Skeletal muscle tissue (tissue), 4 donors: ENCODE results near the gene PRKG1. TPM values are rescaled to one million over a fixed set of nuclear protein-coding genes. Genes with fewer than 3 reads are reported as not detected.

Experiments
- H3K27ac ChIP-seq: one replicate; pipeline ENCODE4 v1.7.0; 2013; ENCODE audit warnings: mild to moderate bottlenecking, low read depth, low read length, inconsistent platforms
- H3K27me3 ChIP-seq, 3 donors: one replicate each; pipeline ENCODE4 v1.7.0; 2013; ENCODE audit warnings: low read length in 3 of 3; ENCODE audit not compliant: control insufficient read depth in 3 of 3, insufficient read depth in 3 of 3
- H3K36me3 ChIP-seq, 3 donors: one replicate each; pipeline ENCODE4 v1.7.0; 2013; ENCODE audit warnings: low read length in 3 of 3; ENCODE audit not compliant: control insufficient read depth in 3 of 3, insufficient read depth in 3 of 3
- H3K4me1 ChIP-seq, 3 donors: one replicate each; pipeline ENCODE4 v1.7.0; 2013; ENCODE audit warnings: low read length in 3 of 3, mild to moderate bottlenecking in 3 of 3; ENCODE audit not compliant: control insufficient read depth in 3 of 3, insufficient read depth in 3 of 3
- H3K4me3 ChIP-seq, 3 donors: one replicate each; pipeline ENCODE4 v1.7.0; 2013; ENCODE audit warnings: low read length in 3 of 3
- H3K9ac ChIP-seq, 3 donors: one replicate each; pipeline ENCODE4 v1.7.0; 2013; ENCODE audit warnings: low read length in 3 of 3, mild to moderate bottlenecking in 3 of 3, moderate library complexity in 2 of 3, low read depth in 1 of 3
- H3K9me3 ChIP-seq, 3 donors: one replicate each; pipeline ENCODE4 v1.7.0; 2013; ENCODE audit warnings: low read length in 3 of 3; ENCODE audit not compliant: control insufficient read depth in 3 of 3
- total RNA-seq: library from RNA; depleted of rRNA; stranded (reverse); fragments of >200 nt; gene quantifications from one replicate; pipeline ENCODE4 v1.2.3, GENCODE V29; 2014
- donor health status: Osteomylitis.

PRKG1 gene
- total RNA-seq, 1 donor from 2014 or later: 44.9 TPM

DNA sequence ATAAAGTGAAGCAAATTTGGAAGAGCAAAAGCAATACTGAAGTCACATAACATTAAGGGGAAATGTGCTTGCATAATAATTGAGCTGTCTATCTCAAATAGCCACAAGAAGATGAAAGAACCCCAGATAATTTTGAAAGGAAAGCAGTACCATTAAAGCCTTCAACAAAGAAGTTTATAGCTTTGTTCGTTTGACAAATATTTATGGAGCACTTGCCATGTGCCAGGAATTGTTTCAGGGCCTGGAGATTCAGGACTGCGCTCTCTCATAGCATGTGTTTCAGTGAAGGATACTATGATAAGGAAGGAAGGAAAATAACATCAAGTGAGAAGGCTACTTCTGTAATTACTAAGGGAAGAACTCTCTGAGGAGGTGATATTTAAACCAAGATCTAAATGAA is 837.4 kb downstream of the PRKG1 start:
- Histone ChIP-seq H3K27ac (no peak overlapping the region), H3K4me3 (no peak overlapping the region), H3K27me3 (no peaks in the 10 kb centered on the region), H3K9me3 (no peaks in the 10 kb centered on the region), H3K4me1 (no peaks in the 10 kb centered on the region), H3K36me3 (no peaks in the 10 kb centered on the region), H3K9ac (no peak overlapping the region)

DNA sequence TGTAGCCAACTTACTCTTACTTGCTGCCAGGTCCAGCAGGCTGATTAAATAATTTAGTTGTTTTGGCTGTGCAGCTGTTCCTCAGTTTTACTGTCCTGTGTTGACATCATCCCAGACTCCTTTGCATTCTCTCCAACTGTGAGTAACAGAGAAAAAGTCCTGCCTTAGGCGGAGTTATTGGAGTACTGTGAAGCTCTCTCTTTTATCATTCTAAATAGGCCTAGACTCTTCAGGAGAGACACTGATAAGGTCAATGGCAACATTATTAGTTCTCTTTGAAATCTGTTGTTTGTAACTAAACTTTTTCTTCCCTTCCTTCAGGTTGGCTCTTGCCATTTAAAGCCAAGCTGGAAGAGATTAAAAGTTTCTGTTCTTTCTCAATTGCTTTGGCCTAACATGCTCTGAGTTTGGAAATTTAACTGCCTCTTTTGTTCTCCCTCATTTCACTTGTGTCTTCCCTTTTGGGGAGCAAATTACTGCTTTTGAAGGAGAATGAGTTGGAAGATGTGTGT is 840.8 kb downstream of the PRKG1 start:
- Histone ChIP-seq H3K9me3 (no peaks in the 10 kb centered on the region), H3K27me3 (no peaks in the 10 kb centered on the region), H3K9ac (no peak overlapping the region), H3K27ac (no peak overlapping the region), H3K4me1 (peaks cover 0 to 4% (median 0%) of the 10 kb centered on the region in 3 donors), H3K36me3 (no peaks in the 10 kb centered on the region), H3K4me3 (no peak overlapping the region)

DNA sequence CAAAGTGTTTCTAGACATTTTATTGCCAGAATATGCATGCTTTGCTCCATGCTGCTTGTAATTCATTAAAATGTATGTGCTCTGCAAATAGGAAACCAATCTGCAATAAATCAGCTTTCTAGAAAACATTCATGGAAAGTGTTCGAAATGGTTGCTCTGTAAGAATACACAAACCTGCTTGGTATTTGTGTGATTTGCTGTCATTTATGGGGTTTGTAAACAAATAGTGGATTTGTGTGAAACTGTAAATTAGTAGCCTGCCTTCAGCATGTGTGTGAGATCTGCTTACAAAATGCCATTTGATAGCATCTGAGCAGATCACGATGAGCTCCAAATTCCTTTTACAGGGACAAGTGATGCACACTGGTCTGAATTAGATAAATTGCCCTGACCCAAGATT is 844.2 kb downstream of the PRKG1 start:
- Histone ChIP-seq H3K9ac (no peak overlapping the region), H3K36me3 (no peaks in the 10 kb centered on the region), H3K27ac (no peak overlapping the region), H3K4me3 (no peak overlapping the region), H3K27me3 (no peaks in the 10 kb centered on the region), H3K9me3 (no peaks in the 10 kb centered on the region), H3K4me1 (peaks cover 0 to 4% (median 0%) of the 10 kb centered on the region in 3 donors)

DNA sequence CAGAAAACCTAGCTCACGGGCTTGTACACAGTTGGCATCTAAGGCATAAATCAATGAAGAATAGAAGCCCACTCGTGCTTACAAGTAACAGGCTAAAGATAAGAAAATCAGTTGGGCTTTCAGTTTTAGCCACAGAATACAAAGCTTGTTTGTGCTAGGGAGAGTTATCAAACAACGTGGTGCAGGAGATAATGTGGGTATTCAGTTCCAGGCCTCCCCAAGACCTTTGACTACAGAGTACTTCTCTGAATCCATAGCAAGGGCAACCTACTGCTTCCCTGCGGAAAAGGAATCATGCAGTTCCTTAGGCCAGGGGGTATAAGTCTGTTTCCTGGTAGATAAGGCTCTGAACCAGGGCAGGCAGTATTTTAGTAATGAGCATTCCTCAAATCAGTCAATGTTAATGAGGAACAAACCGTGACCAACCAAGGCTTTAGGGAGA is 844.6 kb downstream of the PRKG1 start:
- H3K4me1 ChIP-seq: peaks cover 0 to 4% (median 0%) of the 10 kb centered on the region in 3 donors
- H3K9ac ChIP-seq: no peak overlapping the region
- no peak overlapping the region for H3K4me3 ChIP-seq
- no peak overlapping the region for H3K27ac ChIP-seq
- H3K36me3 ChIP-seq: no peaks in the 10 kb centered on the region
- H3K9me3 ChIP-seq: no peaks in the 10 kb centered on the region
- no peaks in the 10 kb centered on the region for H3K27me3 ChIP-seq

DNA sequence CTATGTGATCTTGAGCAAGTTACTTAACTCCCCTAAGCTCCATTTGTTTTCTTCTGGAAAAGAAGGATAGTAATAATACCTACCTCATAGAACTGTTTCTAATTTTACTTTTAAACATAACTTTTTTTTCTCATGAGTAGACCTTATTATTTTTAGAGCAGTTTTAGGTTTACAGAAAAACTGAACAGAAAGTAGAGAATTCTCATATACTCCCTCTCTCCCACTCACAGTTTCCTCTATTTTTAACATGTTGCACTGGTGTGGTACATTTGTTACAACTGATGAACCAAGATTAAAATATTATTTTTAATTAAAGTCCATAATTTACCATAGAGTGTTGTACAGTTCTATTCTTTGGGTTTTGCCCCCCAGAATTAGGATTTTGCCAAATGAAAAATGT is 846.4 kb downstream of the PRKG1 start:
- Histone ChIP-seq H3K9ac (no peak overlapping the region), H3K9me3 (no peaks in the 10 kb centered on the region), H3K4me1 (peaks cover 0 to 4% (median 0%) of the 10 kb centered on the region in 3 donors), H3K27me3 (no peaks in the 10 kb centered on the region), H3K4me3 (no peak overlapping the region), H3K27ac (no peak overlapping the region), H3K36me3 (no peaks in the 10 kb centered on the region)

DNA sequence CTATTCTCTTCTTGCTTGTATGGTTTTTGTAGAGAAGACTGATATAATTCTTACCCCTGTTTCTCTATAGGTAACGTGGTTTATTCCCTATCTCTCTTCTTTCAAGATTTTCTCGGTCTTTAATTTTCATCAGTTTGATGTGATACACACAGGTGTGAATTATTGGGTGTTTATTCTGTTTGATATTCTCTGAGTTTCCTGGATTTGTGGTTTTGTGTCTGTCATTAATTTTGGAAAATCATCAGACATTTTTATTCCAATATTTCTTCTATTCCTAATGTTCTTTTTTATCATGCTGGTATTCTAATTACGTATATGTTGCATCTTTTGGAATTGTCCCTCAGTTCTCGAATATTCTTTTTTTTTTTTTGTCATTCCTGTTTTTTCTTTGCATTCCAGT is 850.1 kb downstream of the PRKG1 start:
- no peaks in the 10 kb centered on the region for H3K4me1 ChIP-seq
- no peak overlapping the region for H3K27ac ChIP-seq
- H3K9me3 ChIP-seq: no peaks in the 10 kb centered on the region
- no peaks in the 10 kb centered on the region for H3K36me3 ChIP-seq
- H3K9ac ChIP-seq: no peak overlapping the region
- H3K4me3 ChIP-seq: no peak overlapping the region
- H3K27me3 ChIP-seq: no peaks in the 10 kb centered on the region

DNA sequence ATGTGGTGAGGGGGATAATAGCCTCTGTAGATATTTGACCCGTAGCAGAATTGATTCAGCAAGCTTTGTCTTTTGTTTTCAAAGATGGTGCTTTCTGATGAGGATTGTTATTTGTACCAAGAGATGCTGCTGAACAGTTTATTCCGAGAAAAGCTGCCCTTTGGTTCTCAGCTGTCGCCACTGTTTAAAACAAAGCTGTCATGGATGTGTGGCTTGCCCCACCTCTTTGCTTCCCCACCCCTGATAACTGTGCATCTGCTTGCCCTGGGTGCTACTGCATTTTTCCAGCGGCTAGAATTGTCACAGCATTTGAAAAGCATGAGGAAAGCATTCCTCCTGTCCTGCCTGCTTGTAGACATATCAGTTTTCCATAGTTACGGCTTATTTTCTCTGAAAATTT is 852.0 kb downstream of the PRKG1 start:
- no peaks in the 10 kb centered on the region for H3K9me3 ChIP-seq
- H3K9ac ChIP-seq: no peak overlapping the region
- no peak overlapping the region for H3K27ac ChIP-seq
- no peak overlapping the region for H3K4me3 ChIP-seq
- no peaks in the 10 kb centered on the region for H3K36me3 ChIP-seq
- H3K27me3 ChIP-seq: no peaks in the 10 kb centered on the region
- no peaks in the 10 kb centered on the region for H3K4me1 ChIP-seq

DNA sequence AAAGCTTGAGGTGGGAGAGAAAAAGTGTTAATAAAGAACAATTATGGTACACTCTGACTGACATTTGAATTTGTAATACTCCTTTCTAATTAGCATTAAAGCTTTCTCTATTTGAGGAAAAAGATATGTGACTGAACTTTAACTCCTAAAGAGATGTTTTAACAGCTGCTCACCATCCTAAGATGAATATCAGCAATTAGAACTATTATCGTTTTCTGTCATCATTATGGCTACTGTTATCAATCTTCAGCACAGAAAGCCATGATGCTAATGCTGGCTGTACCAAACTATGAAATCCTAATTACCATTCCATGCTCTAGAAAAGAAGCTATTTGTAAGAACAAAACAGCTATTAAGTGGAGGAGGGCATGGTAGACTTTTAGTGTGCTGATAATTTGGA is 853.9 kb downstream of the PRKG1 start:
- no peaks in the 10 kb centered on the region for H3K4me1 ChIP-seq
- H3K36me3 ChIP-seq: no peaks in the 10 kb centered on the region
- no peaks in the 10 kb centered on the region for H3K9me3 ChIP-seq
- no peaks in the 10 kb centered on the region for H3K27me3 ChIP-seq
- H3K27ac ChIP-seq: no peak overlapping the region
- H3K4me3 ChIP-seq: no peak overlapping the region
- H3K9ac ChIP-seq: no peak overlapping the region

DNA sequence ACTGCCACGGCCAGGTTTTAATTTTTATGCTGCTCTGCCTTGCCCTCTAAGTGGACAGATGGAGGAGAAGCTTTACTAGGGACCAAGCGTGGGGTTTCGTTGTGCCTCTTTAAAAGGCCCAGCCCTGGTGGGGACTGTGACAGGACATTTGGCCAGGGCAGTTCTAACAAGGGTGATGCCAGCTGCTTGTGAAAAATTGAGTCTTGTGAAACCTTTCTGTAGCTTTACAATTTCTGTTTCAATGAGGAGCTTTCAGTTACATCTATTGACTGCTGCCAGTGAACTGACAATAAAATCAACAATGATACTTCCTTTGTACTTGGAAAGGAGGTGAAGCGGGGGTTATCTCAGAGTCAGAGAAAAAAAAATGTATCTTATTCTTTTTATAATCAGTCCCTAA is 858.2 kb downstream of the PRKG1 start:
- Histone ChIP-seq H3K9ac (no peak overlapping the region), H3K4me1 (no peaks in the 10 kb centered on the region), H3K27me3 (no peaks in the 10 kb centered on the region), H3K4me3 (no peak overlapping the region), H3K36me3 (no peaks in the 10 kb centered on the region), H3K27ac (no peak overlapping the region), H3K9me3 (no peaks in the 10 kb centered on the region)

DNA sequence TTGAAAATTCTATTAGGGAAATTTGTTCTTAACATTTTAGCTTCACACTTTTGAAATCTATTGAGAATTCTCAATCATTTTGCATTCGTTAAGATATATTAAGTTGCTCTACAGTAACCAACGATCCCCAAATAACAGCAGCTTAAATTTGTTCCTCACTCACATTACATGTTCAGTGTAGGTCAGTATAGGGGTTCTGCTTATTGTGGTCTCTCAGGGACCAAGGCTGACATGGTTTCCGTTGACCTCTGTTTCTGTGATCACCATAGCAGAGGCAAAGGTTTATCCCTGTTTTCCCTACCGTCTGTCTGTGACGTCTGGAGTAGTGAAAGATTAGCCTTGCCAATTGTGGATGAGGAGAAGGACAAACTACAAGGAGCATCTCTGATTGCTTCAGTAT is 860.1 kb downstream of the PRKG1 start:
- no peak overlapping the region for H3K9ac ChIP-seq
- no peak overlapping the region for H3K4me3 ChIP-seq
- no peaks in the 10 kb centered on the region for H3K9me3 ChIP-seq
- no peaks in the 10 kb centered on the region for H3K27me3 ChIP-seq
- H3K36me3 ChIP-seq: no peaks in the 10 kb centered on the region
- no peak overlapping the region for H3K27ac ChIP-seq
- H3K4me1 ChIP-seq: no peaks in the 10 kb centered on the region

DNA sequence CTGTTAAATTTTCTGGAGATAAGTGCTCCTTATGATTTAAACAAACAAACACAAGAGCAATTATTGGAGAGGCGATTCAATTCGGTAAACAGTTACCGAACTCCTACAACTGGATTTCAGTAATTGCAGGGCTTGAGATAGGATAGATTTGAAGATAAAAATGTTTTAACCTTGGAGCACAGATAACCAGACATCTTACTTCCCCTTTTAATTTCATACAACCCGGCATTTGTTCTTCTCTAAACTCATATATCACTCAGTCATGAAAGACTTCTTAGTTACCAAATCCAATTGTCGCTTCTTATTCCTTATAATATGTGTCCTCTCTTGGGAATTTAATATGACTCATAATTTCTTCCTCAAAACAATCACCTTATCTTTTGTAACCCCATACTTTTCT is 861.1 kb downstream of the PRKG1 start:
- Histone ChIP-seq H3K9me3 (no peaks in the 10 kb centered on the region), H3K27me3 (no peaks in the 10 kb centered on the region), H3K9ac (no peak overlapping the region), H3K4me1 (no peaks in the 10 kb centered on the region), H3K27ac (no peak overlapping the region), H3K4me3 (no peak overlapping the region), H3K36me3 (no peaks in the 10 kb centered on the region)
